ENCODE measurements around the gene AMELY. TPM values are rescaled to one million over a fixed set of nuclear protein-coding genes. Genes with fewer than 3 reads are reported as not detected.
"Not testable (repeated sequence)": the region's sequence is repeated elsewhere in the genome, so short reads cannot be mapped to it uniquely, and the experiment has no call there.

Gene AMELY
- total RNA-seq, 4 donors from 2014 or later: not detected

DNA sequence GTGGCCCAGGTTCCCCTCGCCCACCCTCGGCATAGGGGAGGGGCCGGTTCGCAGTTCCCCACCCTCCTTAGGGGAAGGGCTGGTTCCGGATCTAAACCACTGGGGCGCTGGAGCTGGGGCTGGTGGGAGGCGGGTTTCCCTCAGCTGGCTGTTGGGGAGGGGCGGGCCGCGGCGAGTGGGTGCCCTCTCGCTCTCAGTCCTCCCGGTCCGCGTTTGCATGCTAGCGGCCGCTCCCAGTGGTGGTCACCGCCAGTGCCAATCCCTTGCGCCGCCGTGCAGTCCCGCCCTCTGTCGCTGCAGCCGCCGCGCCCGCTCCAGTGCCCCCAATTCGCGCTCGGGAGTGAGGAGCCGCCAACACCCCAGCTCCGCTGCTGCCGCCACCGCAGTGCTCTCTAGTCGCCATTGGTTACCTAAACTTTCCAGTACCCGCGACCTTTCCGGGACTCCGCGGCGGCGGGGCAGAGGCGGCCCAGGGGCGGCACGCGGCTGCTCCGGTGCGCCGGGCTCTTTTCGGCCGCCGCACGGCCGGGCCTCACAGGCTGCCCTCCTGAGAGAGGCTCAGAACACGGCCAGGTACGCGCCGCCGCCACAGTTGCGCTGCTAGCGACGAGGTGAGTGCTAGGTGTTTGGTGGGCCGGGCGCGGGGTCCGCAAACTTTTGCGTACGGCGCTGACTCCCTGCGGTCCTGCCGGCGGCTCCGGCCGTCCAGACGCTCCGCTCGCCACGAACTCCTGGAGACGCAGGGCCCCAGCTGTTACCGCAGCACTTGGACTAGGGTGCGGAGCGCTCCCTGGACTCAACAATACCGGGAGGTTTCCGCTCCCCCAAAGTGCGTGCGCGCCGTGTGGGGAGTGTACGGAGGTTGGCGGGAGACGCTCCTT is 940 bp downstream of the AMELY start, which contains the start of gene TBL1Y:
Gene TBL1Y, plus strand, starts transcription at position 326 of the 881 bp plus-strand sequence. CDS start 114,388 bp downstream, outside the sequence.
- H3K4me1 ChIP-seq: peaks cover 0 to 16% (median 0%) of the 10 kb centered on the region in 4 donors
- H3K4me3 ChIP-seq: peak within 1 kb of the TSS in 2 of 4 donors; percentile 15 to 45
- H3K36me3 ChIP-seq: no peaks in the 10 kb centered on the region
- no peak for DNase-seq (ENCODE audit: low spot score in 2 of 2)
- no peaks in the 10 kb centered on the region for H3K9me3 ChIP-seq
- WGBS, 2 donors: 2% methylated on average over 10 of the region's 91 CpGs; no CpG with 5 or more reads in 1 of the 2 donors
- H3K27ac ChIP-seq: no peak within 1 kb of the TSS
- no peaks in the 10 kb centered on the region for H3K27me3 ChIP-seq
- TF ChIP-seq EP300 (IDR thresholded peaks at IDR 0.05) (no peak), CTCF (IDR thresholded peaks at IDR 0.05) (no peak), POLR2A (IDR thresholded peaks at IDR 0.05) (no peak)

DNA sequence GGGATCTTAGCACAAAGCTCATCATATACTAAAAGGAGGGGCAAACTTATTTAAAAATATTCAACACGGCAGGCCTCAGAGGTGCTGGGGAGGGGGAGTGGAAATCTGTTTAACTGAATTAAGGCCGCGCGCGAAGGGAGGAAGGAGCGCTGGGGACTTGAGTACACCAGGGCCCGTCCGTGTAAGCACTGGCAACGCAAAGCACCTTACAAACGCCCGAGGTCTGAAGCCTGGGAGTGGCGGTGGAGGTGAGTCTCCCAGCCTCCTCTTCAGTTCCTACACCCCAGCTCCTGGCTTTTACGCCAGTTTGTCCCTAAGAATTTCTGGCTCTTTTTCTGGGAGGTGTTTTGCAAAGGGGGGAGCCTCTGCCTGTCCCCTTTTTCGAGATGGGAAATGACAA is 1.7 kb downstream of the AMELY start:
- Histone ChIP-seq H3K36me3 (no peaks in the 10 kb centered on the region), H3K4me3 (peak overlapping the region in 1 of 4 donors; percentile 45), H3K4me1 (peaks cover 0 to 16% (median 0%) of the 10 kb centered on the region in 4 donors), H3K27ac (no peak overlapping the region), H3K9me3 (no peaks in the 10 kb centered on the region), H3K27me3 (no peaks in the 10 kb centered on the region)
- WGBS, 2 donors: 1% methylated on average over 14 of the region's 14 CpGs; no CpG with 5 or more reads in 1 of the 2 donors
- DNase-seq (ENCODE audit: low spot score in 2 of 2): no peak
- TF ChIP-seq CTCF (IDR thresholded peaks at IDR 0.05): no peak
- no peak for TF ChIP-seq POLR2A (IDR thresholded peaks at IDR 0.05)
- TF ChIP-seq EP300 (IDR thresholded peaks at IDR 0.05): no peak

GRCh38 chrY:6909118-6909521 is 2.4 kb downstream of the AMELY start:
- no peaks in the 10 kb centered on the region for H3K27me3 ChIP-seq
- 0% methylated on average over 1 of the region's 14 CpGs; no CpG with 5 or more reads in 1 of the 2 donors for WGBS, 2 donors
- H3K4me3 ChIP-seq: no peak overlapping the region
- no peak overlapping the region for H3K27ac ChIP-seq
- TF ChIP-seq CTCF (IDR thresholded peaks at IDR 0.05): no peak
- no peak for TF ChIP-seq POLR2A (IDR thresholded peaks at IDR 0.05)
- no peak for TF ChIP-seq EP300 (IDR thresholded peaks at IDR 0.05)
- DNase-seq (ENCODE audit: low spot score in 2 of 2): no peak
- H3K4me1 ChIP-seq: peaks cover 0 to 16% (median 0%) of the 10 kb centered on the region in 4 donors
- no peaks in the 10 kb centered on the region for H3K9me3 ChIP-seq
- no peaks in the 10 kb centered on the region for H3K36me3 ChIP-seq

DNA sequence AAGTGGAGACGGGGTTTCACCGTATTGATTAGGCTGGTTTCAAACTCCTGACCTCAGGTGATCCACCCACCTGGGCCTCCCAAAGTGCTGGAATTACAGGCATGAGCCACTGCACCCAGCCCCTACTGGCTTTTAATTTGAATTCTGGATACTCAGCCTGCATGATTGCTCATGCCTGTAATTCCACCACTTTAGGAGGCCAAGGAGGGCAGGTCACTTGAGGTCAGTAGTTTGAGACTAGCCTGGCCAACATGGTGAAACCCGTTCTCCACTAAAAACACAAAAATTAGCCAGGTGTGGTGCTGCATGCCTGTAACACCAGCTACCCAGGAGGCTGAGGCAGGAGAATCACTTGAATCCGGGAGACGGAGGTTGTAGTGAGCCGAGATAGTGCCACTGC is 3.5 kb downstream of the AMELY start:
- WGBS, 2 donors: 55% methylated on average over 2 of the region's 6 CpGs; no CpG with 5 or more reads in 1 of the 2 donors
- H3K27me3 ChIP-seq; DNase-seq (ENCODE audit: low spot score in 2 of 2); H3K9me3 ChIP-seq; H3K4me3 ChIP-seq; H3K36me3 ChIP-seq; H3K27ac ChIP-seq: not testable (repeated sequence)
- peaks cover 0 to 16% (median 0%) of the 10 kb centered on the region in 4 donors for H3K4me1 ChIP-seq

DNA sequence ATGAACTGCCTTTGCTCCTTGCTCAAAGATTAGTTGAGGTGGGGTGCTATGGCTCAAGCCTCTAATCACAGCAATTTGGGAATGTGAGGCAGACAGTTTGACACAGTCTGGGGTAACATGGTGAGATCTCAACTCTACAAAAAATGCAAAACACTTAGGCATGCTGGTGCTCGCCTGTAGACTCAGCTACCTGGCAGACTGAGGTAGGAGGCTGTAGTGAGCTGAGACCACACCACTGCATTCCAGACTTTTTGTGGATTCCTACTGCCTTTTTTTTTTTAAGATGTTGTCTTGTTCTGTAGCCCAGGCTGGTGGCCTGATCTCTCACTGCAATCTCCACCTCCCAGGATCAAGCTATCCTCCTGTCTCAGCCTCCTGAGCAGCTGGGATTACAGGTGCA is 4.0 kb downstream of the AMELY start:
- Histone ChIP-seq H3K27me3 (no peaks in the 10 kb centered on the region), H3K9me3 (no peaks in the 10 kb centered on the region), H3K4me1 (peaks cover 0 to 16% (median 0%) of the 10 kb centered on the region in 4 donors), H3K27ac (no peak overlapping the region), H3K4me3 (no peak overlapping the region), H3K36me3 (no peaks in the 10 kb centered on the region)
- 86% methylated on average over 1 of the region's 1 CpG; no CpG with 5 or more reads in 1 of the 2 donors for WGBS, 2 donors
- TF ChIP-seq POLR2A (IDR thresholded peaks at IDR 0.05) (no peak), CTCF (IDR thresholded peaks at IDR 0.05) (no peak), EP300 (IDR thresholded peaks at IDR 0.05) (no peak)
- no peak for DNase-seq (ENCODE audit: low spot score in 2 of 2)

GRCh38 chrY:6902116-6902515 is 9.4 kb downstream of the AMELY start:
- H3K36me3 ChIP-seq; H3K4me3 ChIP-seq; H3K9me3 ChIP-seq; H3K27ac ChIP-seq; H3K4me1 ChIP-seq; DNase-seq (ENCODE audit: low spot score in 2 of 2); H3K27me3 ChIP-seq: not testable (repeated sequence)
